B cell (primary cell): ENCODE measurements around the gene KDM5A. TPM values are rescaled to one million over a fixed set of nuclear protein-coding genes. Genes with fewer than 3 reads are reported as not detected.

ENCODE experiments used
- ATAC-seq: fragments of 200-7000 bp; cut with Tn5 transposase; one replicate; pipeline ENCODE4 v1.10.0; 2021; ENCODE audit warnings: low read depth, mild to moderate bottlenecking, moderate number of reproducible peaks, moderate library complexity
- CTCF ChIA-PET: fragments of 350-600 bp; sonication (Branson Sonifier 250); formaldehyde crosslinking; loops from one replicate; lab custom pipeline; 2021; ENCODE audit warnings: antibody characterized with exemption, inconsistent platforms; lab: Charles Lee
- POLR2A ChIA-PET: fragments of 350-600 bp; sonication (Branson Sonifier 250); formaldehyde crosslinking; loops from one replicate; lab custom pipeline; 2021; ENCODE audit warnings: antibody characterized with exemption; lab: Charles Lee
- DNase-seq: peaks from one replicate; pipeline ENCODE4 v3.0.0; 2013
- H2AFZ ChIP-seq: 2 replicates; pipeline ENCODE4 v1.6.1; 2012; ENCODE audit warnings: mild to moderate bottlenecking, low read depth, low read length; ENCODE audit not compliant: insufficient read depth, poor library complexity, severe bottlenecking
- H3K27ac ChIP-seq, 2 donors: 1 replicate in 1 of 2; 2 replicates in 1 of 2; pipeline ENCODE4 v1.5.1; 2012 to 2013; ENCODE audit warnings: low read length in 2 of 2, mild to moderate bottlenecking in 2 of 2, moderate library complexity in 1 of 2
- H3K27me3 ChIP-seq, 4 experiments: fragments of 200-600 bp in 1 of 4; sonication (generic) in 1 of 4; replicated peaks in 1 of 4; 1 replicate in 2 of 4; 2 replicates in 2 of 4; pipeline versions ENCODE4 v1.6.1 to v1.7.0; 2013 to 2016; ENCODE audit warnings: low read length in 3 of 4, mild to moderate bottlenecking in 2 of 4, mixed read lengths in 1 of 4, moderate library complexity in 1 of 4; ENCODE audit not compliant: insufficient read depth in 4 of 4, control insufficient read depth in 3 of 4; ENCODE audit errors: control extremely low read depth in 1 of 4
- H3K36me3 ChIP-seq, 2 experiments: replicated peaks in 1 of 2; 1 replicate in 1 of 2; 2 replicates in 1 of 2; pipeline versions ENCODE4 v1.6.1 to v1.7.1; 2013; ENCODE audit warnings: low read length in 1 of 2; ENCODE audit not compliant: insufficient read depth in 2 of 2, control insufficient read depth in 1 of 2; ENCODE audit errors: control extremely low read depth in 1 of 2, extremely low read depth in 1 of 2
- H3K4me1 ChIP-seq, 2 donors: fragments of 200-600 bp in 1 of 2; sonication (generic) in 1 of 2; 1 replicate in 1 of 2; 2 replicates in 1 of 2; pipeline versions ENCODE4 v1.5.1 to v1.6.1; 2013 to 2017; ENCODE audit warnings: low read length in 2 of 2; ENCODE audit not compliant: control insufficient read depth in 2 of 2, insufficient read depth in 2 of 2
- H3K4me2 ChIP-seq: replicated peaks from 2 replicates; pipeline ENCODE3; 2012; ENCODE audit warnings: mild to moderate bottlenecking, low read depth, low read length; ENCODE audit not compliant: poor library complexity, severe bottlenecking
- H3K4me3 ChIP-seq, 5 experiments: fragments of 200-600 bp in 1 of 5; sonication (generic) in 1 of 5; 1 replicate in 3 of 5; 2 replicates in 2 of 5; pipeline versions ENCODE4 v1.5.1 to v1.7.0; 2011 to 2016; ENCODE audit warnings: low read length in 4 of 5, mild to moderate bottlenecking in 4 of 5, low read depth in 2 of 5, control low read depth in 1 of 5, moderate library complexity in 1 of 5; ENCODE audit not compliant: insufficient read depth in 1 of 5; ENCODE audit errors: control extremely low read depth in 1 of 5, extremely low read depth in 1 of 5
- H3K79me2 ChIP-seq: fragments of 200-600 bp; sonication (generic); one replicate; pipeline ENCODE4 v1.6.0; 2016; ENCODE audit warnings: low read length; ENCODE audit not compliant: control insufficient read depth, insufficient read depth
- H3K9ac ChIP-seq: fragments of 200-600 bp; sonication (generic); 2 replicates; pipeline ENCODE4 v1.6.1; 2017; ENCODE audit warnings: mild to moderate bottlenecking, low read length, moderate library complexity
- H3K9me3 ChIP-seq, 3 donors: one replicate each; pipeline versions ENCODE4 v1.6.1 to v1.7.1; 2013; ENCODE audit warnings: low read length in 2 of 3; ENCODE audit not compliant: control insufficient read depth in 2 of 3, insufficient read depth in 1 of 3; ENCODE audit errors: control extremely low read depth in 1 of 3
- H4K20me1 ChIP-seq: 2 replicates; pipeline ENCODE4 v1.6.0; 2012; ENCODE audit warnings: mild to moderate bottlenecking, low read length; ENCODE audit not compliant: insufficient read depth, control insufficient read depth, poor library complexity, severe bottlenecking
- H3K27ac Mint-ChIP-seq: one replicate; pipeline ENCODE4 v1.8.0; 2021; ENCODE audit warnings: mixed read lengths
- H3K27me3 Mint-ChIP-seq: one replicate; pipeline ENCODE4 v1.8.0; 2021; ENCODE audit warnings: mixed read lengths
- H3K4me1 Mint-ChIP-seq: one replicate; pipeline ENCODE4 v1.8.0; 2021; ENCODE audit warnings: mixed read lengths
- H3K4me3 Mint-ChIP-seq: one replicate; pipeline ENCODE4 v1.8.0; 2021; ENCODE audit warnings: mixed read lengths
- H3K9me3 Mint-ChIP-seq: one replicate; pipeline ENCODE4 v1.8.0; 2022; ENCODE audit warnings: mixed read lengths; ENCODE audit not compliant: insufficient read depth
- EZH2 ChIP-seq: IDR thresholded peaks from 2 replicates; pipeline ENCODE4 v1.6.1; 2012; ENCODE audit warnings: borderline replicate concordance, low read depth, mild to moderate bottlenecking, moderate library complexity, low read length; ENCODE audit not compliant: insufficient read depth, poor library complexity, severe bottlenecking
- WGBS: methylation state at CpG from one replicate; pipeline ENCODE4 v1.1.5; 2013; ENCODE audit warnings: missing lambda C conversion rate; ENCODE audit not compliant: insufficient coverage; 5-methylcytosine and 5-hydroxymethylcytosine counted together
- intact Hi-C: fragments of 100-400 bp; cut with micrococcal nuclease; formaldehyde crosslinking; loops from one replicate; pipeline ENCODE4 v1.10.0; 2022
- polyA plus RNA-seq: library from polyadenylated mRNA; depleted of rRNA; stranded (reverse); fragments of >200 nt; gene quantifications from 2 replicates; pipeline ENCODE4 v1.2.3, GENCODE V29; 2012
- total RNA-seq, 2 donors: library from RNA; stranded (reverse); fragments of 120-200 nt in 1 of 2; gene quantifications; 1 replicate in 1 of 2; 2 replicates in 1 of 2; pipeline versions ENCODE4 v1.2.3 to v1.2.4, GENCODE V29; 2013 to 2022
- TF ChIP-seq, protein P1 (sequence below): fragments of 200-600 bp; IDR thresholded peaks from one replicate; pipeline ENCODE4 v1.8.0; 2022; ENCODE audit warnings: antibody characterized with exemption, mild to moderate bottlenecking

Gene KDM5A
- total and polyA plus RNA-seq, 2 donors (not counting 1 experiment from before 2014, with no cell fraction given) = 13.0 to 171 TPM

- H3K27me3 Mint-ChIP-seq = peaks cover 44% of the 10 kb centered on the region
- H3K9ac ChIP-seq = no peak overlapping the region
- no peaks in the 10 kb centered on the region for H3K4me1 ChIP-seq
- H3K9me3 Mint-ChIP-seq = no peaks in the 10 kb centered on the region
- TF ChIP-seq EZH2 = no peak
- TF ChIP-seq, protein P1, sequence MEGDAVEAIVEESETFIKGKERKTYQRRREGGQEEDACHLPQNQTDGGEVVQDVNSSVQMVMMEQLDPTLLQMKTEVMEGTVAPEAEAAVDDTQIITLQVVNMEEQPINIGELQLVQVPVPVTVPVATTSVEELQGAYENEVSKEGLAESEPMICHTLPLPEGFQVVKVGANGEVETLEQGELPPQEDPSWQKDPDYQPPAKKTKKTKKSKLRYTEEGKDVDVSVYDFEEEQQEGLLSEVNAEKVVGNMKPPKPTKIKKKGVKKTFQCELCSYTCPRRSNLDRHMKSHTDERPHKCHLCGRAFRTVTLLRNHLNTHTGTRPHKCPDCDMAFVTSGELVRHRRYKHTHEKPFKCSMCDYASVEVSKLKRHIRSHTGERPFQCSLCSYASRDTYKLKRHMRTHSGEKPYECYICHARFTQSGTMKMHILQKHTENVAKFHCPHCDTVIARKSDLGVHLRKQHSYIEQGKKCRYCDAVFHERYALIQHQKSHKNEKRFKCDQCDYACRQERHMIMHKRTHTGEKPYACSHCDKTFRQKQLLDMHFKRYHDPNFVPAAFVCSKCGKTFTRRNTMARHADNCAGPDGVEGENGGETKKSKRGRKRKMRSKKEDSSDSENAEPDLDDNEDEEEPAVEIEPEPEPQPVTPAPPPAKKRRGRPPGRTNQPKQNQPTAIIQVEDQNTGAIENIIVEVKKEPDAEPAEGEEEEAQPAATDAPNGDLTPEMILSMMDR = no peak
- H3K4me3 Mint-ChIP-seq = no peak overlapping the region
- no peak overlapping the region for H2AFZ ChIP-seq
- no peaks in the 10 kb centered on the region for H4K20me1 ChIP-seq
- WGBS = 84% methylated on average over 12 of the region's 12 CpGs
- no peaks in the 10 kb centered on the region for H3K4me1 Mint-ChIP-seq
- H3K27ac Mint-ChIP-seq = no peak overlapping the region
- DNase-seq (no peak), ATAC-seq (no peak)
- peaks cover 0 to under 1% (median 0%) of the 10 kb centered on the region in 3 donors for H3K9me3 ChIP-seq
- no peaks in the 10 kb centered on the region for H3K36me3 ChIP-seq
- H3K27me3 ChIP-seq = peaks cover 0 to 9% (median 0%) of the 10 kb centered on the region in 4 experiments
- H3K79me2 ChIP-seq = no peaks in the 10 kb centered on the region
- H3K4me3 ChIP-seq = no peak overlapping the region
- intact Hi-C loops = no loop called here
- H3K4me2 ChIP-seq = no peak overlapping the region
- ChIA-PET POLR2A (no interaction called here), CTCF (no interaction called here)
- no peak overlapping the region for H3K27ac ChIP-seq
These were observed 135.8 kb downstream of the KDM5A start for GRCh38 chr12:253116-253831.

DNA sequence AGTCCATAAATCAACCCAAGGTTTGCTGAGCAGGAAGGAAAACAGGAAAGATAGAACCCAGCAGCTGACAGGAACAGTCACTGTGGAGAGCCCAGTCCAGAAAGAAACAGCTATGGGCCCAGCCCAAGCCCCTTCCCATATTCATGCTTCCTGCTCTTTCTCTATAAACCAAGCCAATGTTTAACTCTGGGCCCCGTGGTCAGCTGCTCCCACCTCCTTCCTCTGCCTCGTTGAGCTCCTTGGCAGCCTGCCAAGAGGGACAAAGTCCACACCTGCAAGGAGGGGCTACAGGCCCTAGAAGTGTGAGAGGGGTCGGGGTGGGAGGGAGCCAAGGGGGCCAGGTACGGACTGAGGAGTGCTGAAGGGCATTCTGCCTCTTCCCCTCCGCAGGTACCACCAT is 136.5 kb downstream of the KDM5A start:
- DNase-seq (no peak), ATAC-seq (no peak)
- H3K27ac ChIP-seq = no peak overlapping the region
- Mint-ChIP-seq H3K27ac (no peak overlapping the region), H3K4me3 (no peak overlapping the region), H3K9me3 (no peaks in the 10 kb centered on the region), H3K27me3 (peaks cover 38% of the 10 kb centered on the region), H3K4me1 (no peaks in the 10 kb centered on the region)
- H4K20me1 ChIP-seq = no peaks in the 10 kb centered on the region
- peaks cover 0 to 9% (median 0%) of the 10 kb centered on the region in 4 experiments for H3K27me3 ChIP-seq
- H3K9me3 ChIP-seq = peaks cover 0 to 4% (median 3%) of the 10 kb centered on the region in 3 donors
- H3K9ac ChIP-seq = no peak overlapping the region
- ChIA-PET CTCF (no interaction called here), POLR2A (no interaction called here)
- no peak overlapping the region for H3K4me3 ChIP-seq
- H3K79me2 ChIP-seq = no peaks in the 10 kb centered on the region
- no peaks in the 10 kb centered on the region for H3K36me3 ChIP-seq
- WGBS = no CpG with 5 or more reads among the region's 5 CpGs
- TF ChIP-seq, protein P1 = no peak
- TF ChIP-seq EZH2 = no peak
- H3K4me1 ChIP-seq = no peaks in the 10 kb centered on the region
- H3K4me2 ChIP-seq = no peak overlapping the region
- H2AFZ ChIP-seq = no peak overlapping the region
- intact Hi-C loops = no loop called here
